Liver (tissue), 9 donors: Measurements from ENCODE around the gene MMD. TPM values are rescaled to one million over a fixed set of nuclear protein-coding genes. Genes with fewer than 3 reads are reported as not detected.
A peak's percentile ranks its signal among the peaks of the same experiment; 100 is the strongest.

Experiments used
- DNase-seq: peaks from one replicate; pipeline ENCODE4 v3.0.0-alpha.2; 2017; ENCODE audit warnings: low spot score
- H3K27ac ChIP-seq, 2 donors: one replicate each; pipeline ENCODE4 v1.7.0; 2013; ENCODE audit warnings: inconsistent platforms in 2 of 2, low read length in 2 of 2, control low read depth in 1 of 2, low read depth in 1 of 2, mild to moderate bottlenecking in 1 of 2
- H3K27me3 ChIP-seq, 4 donors: one replicate each; pipeline versions ENCODE4 v1.6.1 to v1.7.0; 2013; ENCODE audit warnings: low read length in 3 of 4, inconsistent platforms in 1 of 4, mild to moderate bottlenecking in 1 of 4, moderate library complexity in 1 of 4; ENCODE audit not compliant: control insufficient read depth in 4 of 4, insufficient read depth in 4 of 4
- H3K36me3 ChIP-seq, 4 donors: one replicate each; pipeline versions ENCODE4 v1.6.1 to v1.7.0; 2013; ENCODE audit warnings: low read length in 3 of 4, mild to moderate bottlenecking in 3 of 4, low read depth in 1 of 4, moderate library complexity in 1 of 4; ENCODE audit not compliant: control insufficient read depth in 4 of 4, insufficient read depth in 3 of 4
- H3K4me1 ChIP-seq, 4 donors: one replicate each; pipeline versions ENCODE4 v1.6.1 to v1.7.0; 2013; ENCODE audit warnings: low read length in 3 of 4, mild to moderate bottlenecking in 3 of 4, moderate library complexity in 1 of 4; ENCODE audit not compliant: control insufficient read depth in 4 of 4, insufficient read depth in 4 of 4
- H3K4me3 ChIP-seq, 3 donors: one replicate each; pipeline versions ENCODE4 v1.6.1 to v1.7.0; 2013; ENCODE audit warnings: low read length in 3 of 3, control low read depth in 1 of 3, low read depth in 1 of 3, mild to moderate bottlenecking in 1 of 3
- H3K9ac ChIP-seq, 2 donors: one replicate each; pipeline ENCODE4 v1.7.0; 2013; ENCODE audit warnings: low read length in 2 of 2, mild to moderate bottlenecking in 2 of 2, moderate library complexity in 2 of 2, control low read depth in 1 of 2, low read depth in 1 of 2
- H3K9me3 ChIP-seq, 4 donors: one replicate each; pipeline versions ENCODE4 v1.6.1 to v1.7.0; 2013; ENCODE audit warnings: low read length in 3 of 4; ENCODE audit not compliant: control insufficient read depth in 4 of 4
- EGR1 ChIP-seq, 2 donors: IDR thresholded peaks; 2 replicates each; pipeline ENCODE4 v1.6.1; 2016 to 2018; ENCODE audit warnings: antibody characterized with exemption in 2 of 2, low read depth in 2 of 2
- FOXA1 ChIP-seq: IDR thresholded peaks from 2 replicates; pipeline ENCODE4 v1.6.1; 2016; ENCODE audit warnings: antibody characterized with exemption
- FOXA2 ChIP-seq: IDR thresholded peaks from 2 replicates; pipeline ENCODE4 v1.6.1; 2016; ENCODE audit warnings: antibody characterized with exemption
- GABPA ChIP-seq, 2 donors: IDR thresholded peaks in 1 of 2; conservative IDR thresholded peaks in 1 of 2; 2 replicates each; pipeline ENCODE4 v1.6.1; 2016; ENCODE audit warnings: antibody characterized with exemption in 2 of 2, mild to moderate bottlenecking in 1 of 2, moderate library complexity in 1 of 2
- HNF4A ChIP-seq, 2 donors: conservative IDR thresholded peaks; 2 replicates each; pipeline ENCODE4 v1.6.1; 2016; ENCODE audit warnings: antibody characterized with exemption in 2 of 2, mild to moderate bottlenecking in 2 of 2
- JUND ChIP-seq, 2 donors: IDR thresholded peaks; 2 replicates each; pipeline ENCODE4 v1.6.1; 2016; ENCODE audit warnings: antibody characterized with exemption in 2 of 2
- NR2F2 ChIP-seq: IDR thresholded peaks from 2 replicates; pipeline ENCODE4 v1.6.1; 2016; ENCODE audit warnings: antibody characterized with exemption
- RAD21 ChIP-seq, 2 donors: IDR thresholded peaks; 2 replicates each; pipeline ENCODE4 v1.6.1; 2016; ENCODE audit warnings: antibody characterized with exemption in 2 of 2, mild to moderate bottlenecking in 2 of 2
- RXRA ChIP-seq, 2 donors: IDR thresholded peaks; 2 replicates each; pipeline ENCODE4 v1.6.1; 2017 to 2018; ENCODE audit warnings: antibody characterized with exemption in 2 of 2, mild to moderate bottlenecking in 1 of 2
- TAF1 ChIP-seq: conservative IDR thresholded peaks from 2 replicates; pipeline ENCODE4 v1.6.1; 2016; ENCODE audit warnings: antibody characterized with exemption, mild to moderate bottlenecking
- YY1 ChIP-seq: IDR thresholded peaks from 2 replicates; pipeline ENCODE4 v1.6.1; 2016; ENCODE audit warnings: antibody characterized with exemption, mild to moderate bottlenecking
- WGBS: extraction: QIAGEN DNeasy Blood & Tissue Kit; methylation state at CpG from one replicate; pipeline ENCODE4 v1.1.7; 2013; 5-methylcytosine and 5-hydroxymethylcytosine counted together
- polyA plus RNA-seq, 2 donors: library from polyadenylated mRNA; stranded (reverse) in 1 of 2; unstranded in 1 of 2; fragments of 200-250 nt in 1 of 2; fragments of >200 nt in 1 of 2; fragmentation: Nextera tagmentation in 1 of 2; extraction: Ambion mirVana in 1 of 2; gene quantifications; one replicate each; pipeline versions ENCODE4 v1.2.1 to v1.2.3, GENCODE V29; 2013 to 2015
- total RNA-seq, 2 donors: library from RNA; depleted of rRNA; stranded (reverse); fragments of >200 nt; gene quantifications; one replicate each; pipeline ENCODE4 v1.2.3, GENCODE V29; 2014
- TF ChIP-seq, protein P1 (sequence below): IDR thresholded peaks from 2 replicates; pipeline ENCODE4 v1.6.1; 2016; ENCODE audit warnings: antibody characterized with exemption
- TF ChIP-seq, protein P2 (sequence below): fragments of 150-350 bp; IDR thresholded peaks from 2 replicates; pipeline ENCODE4 v1.5.1; 2017; ENCODE audit warnings: improper control_type of control experiment, low read depth, low read length; ENCODE audit not compliant: missing input control
- TF ChIP-seq, protein P3 (sequence below): IDR thresholded peaks from 2 replicates; pipeline ENCODE4 v1.6.1; 2016; ENCODE audit warnings: antibody characterized with exemption
- TF ChIP-seq, protein P4 (sequence below): IDR thresholded peaks from 2 replicates; pipeline ENCODE4 v1.6.1; 2016; ENCODE audit warnings: antibody characterized with exemption, mild to moderate bottlenecking
- TF ChIP-seq, protein P5 (sequence below): IDR thresholded peaks from 2 replicates; pipeline ENCODE4 v1.6.1; 2016; ENCODE audit warnings: antibody characterized with exemption
- donor health status: healthy.
- donor health status: healthy.
- donor health status: healthy.
- donor health status: healthy.
- donor health status: healthy.

The MMD gene
- total and polyA plus RNA-seq, 4 donors, result 4.9 to 18.7 (median 11.4) TPM

DNA sequence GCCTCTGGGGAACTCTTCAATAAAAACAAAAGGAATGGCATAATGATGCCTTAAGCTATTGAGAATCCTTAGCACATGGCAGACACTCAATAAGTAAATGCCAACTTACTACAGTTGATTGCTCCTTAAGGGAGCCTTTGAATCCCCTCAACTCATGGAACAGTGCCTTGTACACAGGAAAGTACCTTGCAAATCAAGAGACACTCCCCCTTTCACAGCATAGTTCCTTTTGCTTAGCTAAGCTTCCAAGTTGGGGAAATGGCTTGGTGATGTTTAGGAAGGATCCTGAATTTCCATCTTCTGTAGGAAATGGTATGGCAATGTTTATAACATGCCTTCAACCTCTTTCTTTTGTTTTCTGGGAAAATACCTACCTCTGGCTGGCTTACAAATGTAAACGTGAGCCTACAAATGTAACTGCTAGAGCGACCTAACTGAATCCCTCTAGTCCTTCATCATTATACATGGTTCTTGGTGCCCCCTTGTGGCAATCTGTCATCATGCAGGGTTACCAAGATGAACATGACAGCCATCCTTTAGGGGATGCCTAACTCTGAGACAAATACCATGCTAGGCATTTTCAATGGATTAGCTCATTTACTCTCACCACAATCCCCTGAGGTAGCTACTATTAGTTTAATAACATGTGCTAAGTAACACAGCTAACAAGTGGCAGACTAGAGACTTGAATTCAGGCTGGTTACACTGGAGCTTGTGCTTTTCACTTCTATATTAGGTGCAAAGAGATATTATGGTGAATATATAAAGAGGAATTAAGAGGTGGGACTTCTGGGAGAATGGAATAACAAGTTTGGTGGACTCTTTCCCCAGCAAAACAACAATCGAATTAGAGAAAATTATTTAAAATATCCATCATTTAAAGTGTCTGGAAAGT, 65.0 kb downstream of the MMD start:
- Histone ChIP-seq H3K9ac (no peak overlapping the region), H3K27ac (no peak overlapping the region), H3K4me3 (no peak overlapping the region), H3K27me3 (no peaks in the 10 kb centered on the region), H3K9me3 (no peaks in the 10 kb centered on the region), H3K36me3 (no peaks in the 10 kb centered on the region), H3K4me1 (no peaks in the 10 kb centered on the region)
- WGBS, result 33% methylated on average over 3 of the region's 3 CpGs
- TF ChIP-seq, protein P1, sequence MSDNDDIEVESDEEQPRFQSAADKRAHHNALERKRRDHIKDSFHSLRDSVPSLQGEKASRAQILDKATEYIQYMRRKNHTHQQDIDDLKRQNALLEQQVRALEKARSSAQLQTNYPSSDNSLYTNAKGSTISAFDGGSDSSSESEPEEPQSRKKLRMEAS, result no peak
- TF ChIP-seq RXRA (IDR thresholded peaks at IDR 0.05) (peak in 1 of 2 donors; percentile 18), FOXA2 (no peak), EGR1 (IDR thresholded peaks at IDR 0.05; ENCODE audit: low read depth in 2 of 2) (no peak), RAD21 (IDR thresholded peaks at IDR 0.05) (peak; percentile 90 to 97), NR2F2 (no peak), GABPA (IDR thresholded peaks at IDR 0.05 in 1 of 2, conservative IDR thresholded peaks at IDR 0.05 in 1 of 2) (no peak)
- TF ChIP-seq, protein P2, sequence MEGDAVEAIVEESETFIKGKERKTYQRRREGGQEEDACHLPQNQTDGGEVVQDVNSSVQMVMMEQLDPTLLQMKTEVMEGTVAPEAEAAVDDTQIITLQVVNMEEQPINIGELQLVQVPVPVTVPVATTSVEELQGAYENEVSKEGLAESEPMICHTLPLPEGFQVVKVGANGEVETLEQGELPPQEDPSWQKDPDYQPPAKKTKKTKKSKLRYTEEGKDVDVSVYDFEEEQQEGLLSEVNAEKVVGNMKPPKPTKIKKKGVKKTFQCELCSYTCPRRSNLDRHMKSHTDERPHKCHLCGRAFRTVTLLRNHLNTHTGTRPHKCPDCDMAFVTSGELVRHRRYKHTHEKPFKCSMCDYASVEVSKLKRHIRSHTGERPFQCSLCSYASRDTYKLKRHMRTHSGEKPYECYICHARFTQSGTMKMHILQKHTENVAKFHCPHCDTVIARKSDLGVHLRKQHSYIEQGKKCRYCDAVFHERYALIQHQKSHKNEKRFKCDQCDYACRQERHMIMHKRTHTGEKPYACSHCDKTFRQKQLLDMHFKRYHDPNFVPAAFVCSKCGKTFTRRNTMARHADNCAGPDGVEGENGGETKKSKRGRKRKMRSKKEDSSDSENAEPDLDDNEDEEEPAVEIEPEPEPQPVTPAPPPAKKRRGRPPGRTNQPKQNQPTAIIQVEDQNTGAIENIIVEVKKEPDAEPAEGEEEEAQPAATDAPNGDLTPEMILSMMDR, result peak; percentile 80
- peak; percentile 73 for DNase-seq

DNA sequence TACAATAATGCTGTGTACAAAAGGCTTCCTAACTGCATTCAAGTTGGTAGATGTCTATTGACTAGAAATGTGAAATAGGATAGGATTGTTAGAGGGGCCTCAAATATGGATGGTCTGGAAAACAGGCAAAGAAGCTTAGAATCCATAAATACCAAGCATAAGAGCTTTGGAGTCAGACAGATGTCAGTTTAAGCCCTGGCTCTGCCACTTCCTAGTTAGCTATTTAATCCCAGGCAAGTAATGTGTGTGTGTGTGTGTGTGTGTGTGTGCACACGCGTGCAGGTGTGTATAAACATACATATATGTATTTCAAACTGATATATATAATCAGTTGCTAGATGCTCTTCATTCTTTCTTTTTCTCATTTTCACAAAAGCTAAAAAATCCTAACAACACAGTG, 66.7 kb downstream of the MMD start:
- H3K9ac ChIP-seq, result no peak overlapping the region
- no peak overlapping the region for H3K4me3 ChIP-seq
- 98% methylated on average over 2 of the region's 2 CpGs for WGBS
- H3K36me3 ChIP-seq, result no peaks in the 10 kb centered on the region
- H3K27me3 ChIP-seq, result no peaks in the 10 kb centered on the region
- no peak overlapping the region for H3K27ac ChIP-seq
- no peak for DNase-seq
- TF ChIP-seq TAF1 (no peak), FOXA2 (no peak), RAD21 (IDR thresholded peaks at IDR 0.05) (no peak), FOXA1 (no peak), NR2F2 (no peak), RXRA (IDR thresholded peaks at IDR 0.05) (no peak), JUND (IDR thresholded peaks at IDR 0.05) (no peak), HNF4A (conservative IDR thresholded peaks at IDR 0.05) (no peak), YY1 (no peak), EGR1 (IDR thresholded peaks at IDR 0.05; ENCODE audit: low read depth in 2 of 2) (no peak)
- TF ChIP-seq, protein P1, result no peak
- TF ChIP-seq, protein P3, sequence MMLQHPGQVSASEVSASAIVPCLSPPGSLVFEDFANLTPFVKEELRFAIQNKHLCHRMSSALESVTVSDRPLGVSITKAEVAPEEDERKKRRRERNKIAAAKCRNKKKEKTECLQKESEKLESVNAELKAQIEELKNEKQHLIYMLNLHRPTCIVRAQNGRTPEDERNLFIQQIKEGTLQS, result no peak
- TF ChIP-seq, protein P4, sequence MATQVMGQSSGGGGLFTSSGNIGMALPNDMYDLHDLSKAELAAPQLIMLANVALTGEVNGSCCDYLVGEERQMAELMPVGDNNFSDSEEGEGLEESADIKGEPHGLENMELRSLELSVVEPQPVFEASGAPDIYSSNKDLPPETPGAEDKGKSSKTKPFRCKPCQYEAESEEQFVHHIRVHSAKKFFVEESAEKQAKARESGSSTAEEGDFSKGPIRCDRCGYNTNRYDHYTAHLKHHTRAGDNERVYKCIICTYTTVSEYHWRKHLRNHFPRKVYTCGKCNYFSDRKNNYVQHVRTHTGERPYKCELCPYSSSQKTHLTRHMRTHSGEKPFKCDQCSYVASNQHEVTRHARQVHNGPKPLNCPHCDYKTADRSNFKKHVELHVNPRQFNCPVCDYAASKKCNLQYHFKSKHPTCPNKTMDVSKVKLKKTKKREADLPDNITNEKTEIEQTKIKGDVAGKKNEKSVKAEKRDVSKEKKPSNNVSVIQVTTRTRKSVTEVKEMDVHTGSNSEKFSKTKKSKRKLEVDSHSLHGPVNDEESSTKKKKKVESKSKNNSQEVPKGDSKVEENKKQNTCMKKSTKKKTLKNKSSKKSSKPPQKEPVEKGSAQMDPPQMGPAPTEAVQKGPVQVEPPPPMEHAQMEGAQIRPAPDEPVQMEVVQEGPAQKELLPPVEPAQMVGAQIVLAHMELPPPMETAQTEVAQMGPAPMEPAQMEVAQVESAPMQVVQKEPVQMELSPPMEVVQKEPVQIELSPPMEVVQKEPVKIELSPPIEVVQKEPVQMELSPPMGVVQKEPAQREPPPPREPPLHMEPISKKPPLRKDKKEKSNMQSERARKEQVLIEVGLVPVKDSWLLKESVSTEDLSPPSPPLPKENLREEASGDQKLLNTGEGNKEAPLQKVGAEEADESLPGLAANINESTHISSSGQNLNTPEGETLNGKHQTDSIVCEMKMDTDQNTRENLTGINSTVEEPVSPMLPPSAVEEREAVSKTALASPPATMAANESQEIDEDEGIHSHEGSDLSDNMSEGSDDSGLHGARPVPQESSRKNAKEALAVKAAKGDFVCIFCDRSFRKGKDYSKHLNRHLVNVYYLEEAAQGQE, result no peak
- TF ChIP-seq, protein P5, sequence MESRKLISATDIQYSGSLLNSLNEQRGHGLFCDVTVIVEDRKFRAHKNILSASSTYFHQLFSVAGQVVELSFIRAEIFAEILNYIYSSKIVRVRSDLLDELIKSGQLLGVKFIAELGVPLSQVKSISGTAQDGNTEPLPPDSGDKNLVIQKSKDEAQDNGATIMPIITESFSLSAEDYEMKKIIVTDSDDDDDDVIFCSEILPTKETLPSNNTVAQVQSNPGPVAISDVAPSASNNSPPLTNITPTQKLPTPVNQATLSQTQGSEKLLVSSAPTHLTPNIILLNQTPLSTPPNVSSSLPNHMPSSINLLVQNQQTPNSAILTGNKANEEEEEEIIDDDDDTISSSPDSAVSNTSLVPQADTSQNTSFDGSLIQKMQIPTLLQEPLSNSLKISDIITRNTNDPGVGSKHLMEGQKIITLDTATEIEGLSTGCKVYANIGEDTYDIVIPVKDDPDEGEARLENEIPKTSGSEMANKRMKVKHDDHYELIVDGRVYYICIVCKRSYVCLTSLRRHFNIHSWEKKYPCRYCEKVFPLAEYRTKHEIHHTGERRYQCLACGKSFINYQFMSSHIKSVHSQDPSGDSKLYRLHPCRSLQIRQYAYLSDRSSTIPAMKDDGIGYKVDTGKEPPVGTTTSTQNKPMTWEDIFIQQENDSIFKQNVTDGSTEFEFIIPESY, result no peak
- H3K4me1 ChIP-seq, result no peaks in the 10 kb centered on the region
- no peaks in the 10 kb centered on the region for H3K9me3 ChIP-seq
